ENCODE results near the gene TMEM123.

DNA sequence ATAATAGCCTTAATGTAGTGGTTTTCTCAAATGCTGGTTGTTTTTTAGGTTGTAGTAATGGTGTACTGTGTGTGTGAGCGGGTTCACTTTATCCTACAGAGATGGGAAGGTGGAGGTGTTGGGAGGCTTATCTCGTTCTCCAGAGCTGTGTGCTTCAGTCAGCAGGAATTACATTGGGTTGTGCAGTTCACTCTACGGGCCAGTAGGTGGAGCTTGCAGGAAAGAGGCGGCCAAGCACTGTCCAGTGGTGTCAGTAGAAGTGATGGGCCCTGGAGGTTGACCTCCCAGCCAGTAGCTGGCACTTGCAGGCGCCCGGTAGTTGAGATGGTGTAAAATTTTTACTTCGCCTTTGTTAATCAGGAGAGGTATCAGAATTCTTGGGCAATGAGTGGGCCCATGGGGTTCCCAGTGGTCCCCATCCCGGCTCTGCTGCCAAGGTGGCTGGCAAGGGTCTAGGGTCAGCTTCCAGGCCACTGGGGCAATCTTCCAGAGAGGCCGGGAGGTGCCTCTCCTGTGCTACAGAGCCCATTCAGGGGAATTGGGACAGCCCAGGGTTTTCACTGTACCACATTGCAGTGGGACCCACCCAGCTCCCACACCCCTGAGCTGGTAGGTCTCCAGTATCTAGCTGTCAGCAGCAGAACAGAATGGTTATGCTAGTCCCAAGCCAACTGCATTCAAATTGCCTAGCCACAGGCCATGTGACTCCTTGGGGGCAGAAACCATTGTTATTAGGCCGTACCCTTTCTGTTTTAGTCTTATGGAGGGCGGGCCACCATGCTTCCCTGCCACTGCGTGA, 61.7 kb downstream of the TMEM123 start:
- TF ChIP-seq EZH2 (IDR thresholded peaks at IDR 0.05; ENCODE audit: borderline replicate concordance, control insufficient read depth, low read depth, low read length): no peak
- TF ChIP-seq JUND (IDR thresholded peaks at IDR 0.05; ENCODE audit: low read depth, low read length): no peak
- TF ChIP-seq CTCF (IDR thresholded peaks at IDR 0.05 in 2 of 3, conservative IDR thresholded peaks at IDR 0.05 in 1 of 3; ENCODE audit: control insufficient read depth in 2 of 3, extremely low read depth in 1 of 3, insufficient read depth in 1 of 3, low read depth in 3 of 3, low read length in 3 of 3): peak; percentile 82 to 91 (median 89)
- TF ChIP-seq RBBP5 (conservative IDR thresholded peaks at IDR 0.05): no peak
- TF ChIP-seq POLR2AphosphoS5 (IDR thresholded peaks at IDR 0.05; ENCODE audit: low read length): no peak
- no peak for TF ChIP-seq SIN3A (IDR thresholded peaks at IDR 0.05; ENCODE audit: low read depth, low read length)
- no peak for TF ChIP-seq BRCA1 (IDR thresholded peaks at IDR 0.05; ENCODE audit: low read depth, low read length)
- TF ChIP-seq MEF2A (IDR thresholded peaks at IDR 0.05; ENCODE audit: insufficient read depth, low read depth, low read length): no peak
- TF ChIP-seq IKZF2 (IDR thresholded peaks at IDR 0.05): no peak
- TF ChIP-seq, protein P1, sequence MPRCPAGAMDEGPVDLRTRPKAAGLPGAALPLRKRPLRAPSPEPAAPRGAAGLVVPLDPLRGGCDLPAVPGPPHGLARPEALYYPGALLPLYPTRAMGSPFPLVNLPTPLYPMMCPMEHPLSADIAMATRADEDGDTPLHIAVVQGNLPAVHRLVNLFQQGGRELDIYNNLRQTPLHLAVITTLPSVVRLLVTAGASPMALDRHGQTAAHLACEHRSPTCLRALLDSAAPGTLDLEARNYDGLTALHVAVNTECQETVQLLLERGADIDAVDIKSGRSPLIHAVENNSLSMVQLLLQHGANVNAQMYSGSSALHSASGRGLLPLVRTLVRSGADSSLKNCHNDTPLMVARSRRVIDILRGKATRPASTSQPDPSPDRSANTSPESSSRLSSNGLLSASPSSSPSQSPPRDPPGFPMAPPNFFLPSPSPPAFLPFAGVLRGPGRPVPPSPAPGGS (IDR thresholded peaks at IDR 0.05; ENCODE audit: borderline replicate concordance, insufficient read depth, low read depth, low read length, poor library complexity, severe bottlenecking): no peak
- TF ChIP-seq CBX5 (IDR thresholded peaks at IDR 0.05; ENCODE audit: low read depth): no peak

All from GM12878 (cell line).